NCI-H2081 treated with DMSO at 0.1 percent for 48 hours (cell line): Measurements from ENCODE around the gene CA9.

ENCODE experiments used
- DNase-seq: peaks from one replicate; lab custom pipeline; 2025; lab: John Stamatoyannopoulos, UW

The CA9 gene

GRCh38 chr9:35717132-35717870 is 43.6 kb downstream of the CA9 start:
- DNase-seq, result no peak

DNA sequence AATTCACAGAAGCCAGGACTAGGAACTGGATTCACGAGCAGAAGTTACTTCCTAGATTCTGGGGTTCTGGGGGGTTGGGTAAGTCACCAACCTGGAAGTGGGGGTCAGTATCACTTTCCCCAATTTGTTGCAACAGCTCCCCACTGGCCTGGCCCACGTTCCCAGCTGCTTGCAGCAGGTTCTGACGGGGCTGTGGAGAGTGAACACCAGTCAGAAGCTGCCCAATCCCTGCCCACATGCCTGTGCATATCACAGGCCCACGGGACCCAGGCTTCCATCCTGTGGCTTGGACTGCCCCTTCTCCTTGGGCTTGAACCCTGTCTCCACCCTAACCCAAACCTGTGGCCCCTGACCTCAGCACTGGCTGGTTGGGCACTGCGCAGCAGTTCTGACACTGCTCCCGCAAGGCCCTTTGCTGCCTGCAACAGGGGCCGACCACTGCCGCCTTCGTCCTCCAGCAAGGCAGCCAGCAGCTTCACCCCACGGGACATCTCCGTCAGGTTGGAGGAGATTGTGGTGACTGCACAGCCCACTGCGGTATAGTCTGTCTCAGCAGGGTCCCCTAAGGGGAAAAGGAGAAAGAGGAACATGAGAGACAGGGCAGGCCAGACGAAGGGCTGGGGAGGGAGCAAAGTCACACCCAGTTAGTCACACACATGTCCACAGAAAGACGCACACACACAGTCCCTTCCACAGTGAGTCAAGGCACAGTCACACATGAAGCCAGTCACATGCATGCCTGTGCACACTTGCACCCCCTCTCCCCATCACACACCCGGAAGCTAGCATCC is 45.2 kb downstream of the CA9 start:
- DNase-seq, result no peak

GRCh38 chr9:35719546-35719945 is 45.8 kb downstream of the CA9 start:
- DNase-seq, result no peak

- DNase-seq, result no peak
Measured at GRCh38 chr9:35723426-35723825, 49.7 kb downstream of the CA9 start.

DNA sequence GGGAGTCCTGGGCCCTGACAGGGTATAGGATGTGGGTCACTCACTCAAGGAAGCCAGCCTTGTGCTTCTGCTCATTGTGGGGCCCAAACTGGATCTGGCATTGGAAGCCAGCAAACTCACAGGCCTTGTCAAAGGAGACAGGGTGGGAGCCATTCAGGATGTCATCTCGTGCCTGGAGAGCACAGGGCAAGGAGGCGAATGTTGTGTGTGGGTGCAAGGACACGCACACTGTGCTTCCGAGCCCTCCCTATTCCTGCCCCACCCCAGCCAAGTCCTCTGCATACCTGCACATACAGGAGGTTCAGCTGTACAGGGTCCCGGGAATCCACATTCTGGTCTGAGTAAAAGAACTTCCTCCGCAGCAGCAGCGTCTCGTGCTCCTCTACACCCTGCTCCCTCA is 50.2 kb downstream of the CA9 start:
- no peak for DNase-seq

DNA sequence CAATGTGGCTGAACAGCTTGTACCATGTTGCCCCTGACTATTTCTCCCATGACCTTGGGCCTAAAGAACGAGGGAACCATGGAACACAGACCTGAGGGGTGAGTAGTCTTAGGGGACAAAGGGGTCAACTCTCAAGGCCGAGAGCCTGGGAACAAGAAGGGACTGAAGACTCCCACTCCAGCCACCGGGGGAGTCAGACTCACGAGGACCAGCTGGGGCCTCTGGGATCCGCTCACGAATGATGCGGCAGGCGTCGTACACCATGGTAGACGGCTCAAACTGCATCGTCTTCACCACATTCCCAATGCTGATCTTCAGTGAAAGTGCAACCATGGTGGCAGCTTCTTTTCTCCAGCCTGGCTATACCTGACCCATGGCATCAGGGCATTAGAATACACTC is 51.6 kb downstream of the CA9 start:
- no peak for DNase-seq

GRCh38 chr9:35726931-35727330 is 53.2 kb downstream of the CA9 start:
- DNase-seq, result no peak

- no peak for DNase-seq
Measured at GRCh38 chr9:35727676-35728040, 53.9 kb downstream of the CA9 start.

DNA sequence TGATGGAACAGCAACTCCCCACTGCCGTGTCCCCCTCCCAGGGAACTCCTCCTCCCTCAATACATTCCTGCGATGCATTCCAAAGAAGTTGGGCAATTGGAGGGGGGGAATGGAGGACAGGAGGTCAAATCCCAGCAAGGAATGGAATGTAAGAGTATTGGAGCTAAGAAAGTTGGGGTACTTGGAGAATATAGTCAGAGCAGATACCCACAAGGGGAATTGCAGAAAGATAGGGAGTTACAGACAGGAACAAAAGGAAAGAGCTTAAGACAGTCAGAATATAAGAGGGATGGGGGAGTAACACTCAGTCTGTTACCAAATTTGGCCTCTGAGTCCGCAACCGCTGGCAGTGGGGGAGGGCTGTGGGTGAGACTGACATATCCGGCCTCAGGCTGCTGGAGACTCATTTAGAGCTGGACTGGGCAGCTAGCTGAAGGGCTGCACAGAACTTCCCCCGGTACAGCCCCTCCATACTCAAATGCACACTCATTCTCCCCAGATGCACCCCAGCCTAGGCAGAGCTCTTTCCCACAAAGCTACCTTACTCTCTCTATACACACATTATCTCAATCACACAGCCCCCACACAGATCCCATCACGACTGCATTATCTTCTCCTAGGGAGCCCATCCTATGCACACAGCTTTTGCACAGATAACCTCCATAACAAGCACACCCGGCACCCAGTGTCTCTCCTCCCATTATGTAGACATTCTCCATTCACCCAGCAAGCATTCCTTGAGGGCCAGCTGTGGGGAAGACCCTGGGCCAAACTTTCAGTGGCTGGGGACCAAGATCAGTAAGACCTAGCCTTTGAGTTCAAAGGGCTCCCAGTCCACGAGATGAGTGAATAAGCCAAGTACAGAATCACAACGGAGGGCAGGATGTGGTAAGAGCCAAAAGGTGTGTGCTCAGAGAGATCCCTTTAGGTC is 54.6 kb downstream of the CA9 start:
- no peak for DNase-seq

DNA sequence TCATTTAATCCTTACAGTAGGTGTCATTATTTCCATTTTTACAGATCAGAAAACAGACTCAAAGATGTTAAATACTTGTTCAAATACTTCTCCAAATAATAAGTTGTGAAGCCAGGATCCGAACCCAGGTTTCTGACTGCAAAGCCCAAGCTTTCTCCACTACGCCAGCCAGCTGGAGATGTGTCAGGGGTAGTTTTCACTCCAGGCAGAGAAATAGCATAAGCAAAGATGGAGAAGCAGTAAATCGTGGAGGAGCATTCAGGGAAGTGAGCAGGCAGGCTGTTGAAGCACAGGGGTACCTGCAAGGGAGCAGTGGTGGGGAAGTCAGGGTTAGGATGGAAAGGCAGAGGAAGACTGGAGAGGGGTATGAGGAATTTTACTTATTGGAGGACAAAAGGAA is 55.4 kb downstream of the CA9 start:
- DNase-seq, result no peak

- DNase-seq, result no peak
Measured at GRCh38 chr9:35729700-35730485, 56.2 kb downstream of the CA9 start.

DNA sequence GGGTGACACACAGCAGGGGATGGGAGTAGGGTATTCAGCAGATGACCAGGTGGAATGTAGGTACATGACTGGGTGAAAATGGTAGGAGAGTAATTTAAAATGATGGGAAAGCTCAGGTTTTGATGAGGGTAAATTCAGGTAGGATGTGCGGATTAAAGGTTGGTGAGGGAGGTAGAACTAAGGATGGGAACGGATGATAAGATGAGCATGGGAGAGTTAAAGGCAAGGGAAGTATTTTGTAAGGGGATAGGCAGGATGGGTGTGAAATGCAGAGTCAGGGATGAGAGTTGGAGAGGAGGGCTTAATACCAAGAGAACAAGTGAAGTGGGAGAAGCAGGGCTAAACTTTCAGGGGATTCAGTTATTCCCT is 56.7 kb downstream of the CA9 start:
- DNase-seq, result no peak
